Fibroblast of the aortic adventitia (primary cell): Measurements from ENCODE around the gene KLHDC4. TPM values are rescaled to one million over a fixed set of nuclear protein-coding genes. Genes with fewer than 3 reads are reported as not detected.

Experiments used
- DNase-seq: peaks from one replicate; pipeline ENCODE4 v3.0.0-alpha.2; 2010; ENCODE audit warnings: low read depth
- H3K4me3 ChIP-seq: 2 replicates; pipeline ENCODE4 v1.5.1; 2011; ENCODE audit warnings: low read depth, mild to moderate bottlenecking, control low read depth, low read length, moderate library complexity
- CTCF ChIP-seq: IDR thresholded peaks from 2 replicates; pipeline ENCODE4 v1.5.1; 2011; ENCODE audit warnings: mild to moderate bottlenecking, low read length, control low read depth, inconsistent platforms; ENCODE audit not compliant: insufficient read depth
- total RNA-seq: library from RNA; depleted of rRNA; stranded (reverse); fragments of >200 nt; gene quantifications from 2 replicates; pipeline ENCODE4 v1.2.3, GENCODE V29; 2012; ENCODE audit warnings: low replicate concordance

Gene KLHDC4
- total RNA-seq, 1 donor = 21.6 TPM

GRCh38 chr16:87740441-87740840 is 25.3 kb downstream of the KLHDC4 start:
- no peak for TF ChIP-seq CTCF
- peak; percentile 11 for DNase-seq
- H3K4me3 ChIP-seq = no peak overlapping the region

- H3K4me3 ChIP-seq = no peak overlapping the region
- no peak for DNase-seq
- no peak for TF ChIP-seq CTCF
These were observed 26.0 kb downstream of the KLHDC4 start for GRCh38 chr16:87739801-87740200.

GRCh38 chr16:87736008-87736382 is 29.8 kb downstream of the KLHDC4 start:
- no peak for DNase-seq

GRCh38 chr16:87735270-87736007 is 30.3 kb downstream of the KLHDC4 start:
- no peak overlapping the region for H3K4me3 ChIP-seq
- no peak for TF ChIP-seq CTCF
- no peak for DNase-seq

More at GRCh38 chr16:87736008-87736382, 29.8 kb downstream of the KLHDC4 start:
- no peak overlapping the region for H3K4me3 ChIP-seq
- no peak for TF ChIP-seq CTCF

- H3K4me3 ChIP-seq = no peak overlapping the region
- no peak for TF ChIP-seq CTCF
- DNase-seq = no peak
These were observed 31.1 kb downstream of the KLHDC4 start for GRCh38 chr16:87734644-87735043.

GRCh38 chr16:87733190-87733589 is 32.6 kb downstream of the KLHDC4 start:
- no peak for TF ChIP-seq CTCF
- no peak overlapping the region for H3K4me3 ChIP-seq
- no peak for DNase-seq

GRCh38 chr16:87731607-87732006 is 34.2 kb downstream of the KLHDC4 start:
- no peak for DNase-seq
- H3K4me3 ChIP-seq = no peak overlapping the region
- no peak for TF ChIP-seq CTCF
